ENCODE data around the gene MUC7.

The MUC7 gene

DNA sequence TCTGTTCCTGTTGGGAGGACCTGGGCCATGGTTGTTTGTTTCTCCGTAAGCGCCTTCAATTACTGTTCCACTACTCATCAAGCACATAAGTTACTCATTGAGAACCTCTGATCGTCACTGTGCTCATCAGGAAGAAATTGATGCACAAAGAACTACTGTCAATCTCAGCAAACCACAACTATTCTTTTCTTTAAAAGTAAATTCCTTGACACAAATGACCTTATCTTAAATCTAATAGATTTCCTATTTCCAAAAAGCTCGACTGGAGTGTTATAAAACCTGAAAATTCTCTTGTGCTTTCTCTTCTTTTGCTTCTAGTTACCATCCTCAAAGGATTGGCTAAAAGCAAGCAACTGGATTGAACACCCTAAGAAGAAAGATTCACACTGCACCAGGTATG lies at the start of gene MUC7:
MUC7 (plus strand) TSS at position 301 of the 400 bp plus-strand sequence. CDS start 1,825 bp downstream, outside the sequence.
- DNase-seq (ENCODE audit: low spot score): no peak
- TF ChIP-seq, protein P1, sequence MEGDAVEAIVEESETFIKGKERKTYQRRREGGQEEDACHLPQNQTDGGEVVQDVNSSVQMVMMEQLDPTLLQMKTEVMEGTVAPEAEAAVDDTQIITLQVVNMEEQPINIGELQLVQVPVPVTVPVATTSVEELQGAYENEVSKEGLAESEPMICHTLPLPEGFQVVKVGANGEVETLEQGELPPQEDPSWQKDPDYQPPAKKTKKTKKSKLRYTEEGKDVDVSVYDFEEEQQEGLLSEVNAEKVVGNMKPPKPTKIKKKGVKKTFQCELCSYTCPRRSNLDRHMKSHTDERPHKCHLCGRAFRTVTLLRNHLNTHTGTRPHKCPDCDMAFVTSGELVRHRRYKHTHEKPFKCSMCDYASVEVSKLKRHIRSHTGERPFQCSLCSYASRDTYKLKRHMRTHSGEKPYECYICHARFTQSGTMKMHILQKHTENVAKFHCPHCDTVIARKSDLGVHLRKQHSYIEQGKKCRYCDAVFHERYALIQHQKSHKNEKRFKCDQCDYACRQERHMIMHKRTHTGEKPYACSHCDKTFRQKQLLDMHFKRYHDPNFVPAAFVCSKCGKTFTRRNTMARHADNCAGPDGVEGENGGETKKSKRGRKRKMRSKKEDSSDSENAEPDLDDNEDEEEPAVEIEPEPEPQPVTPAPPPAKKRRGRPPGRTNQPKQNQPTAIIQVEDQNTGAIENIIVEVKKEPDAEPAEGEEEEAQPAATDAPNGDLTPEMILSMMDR (IDR thresholded peaks at IDR 0.05; ENCODE audit: extremely low read depth, insufficient read depth, missing control alignments): no peak
- in situ Hi-C loops (cut with MboI; ENCODE audit: low pct_unique_long_range_greater_than_20kb, low sequenced_read_pairs, unreplicated experiment): no loop called here

DNA sequence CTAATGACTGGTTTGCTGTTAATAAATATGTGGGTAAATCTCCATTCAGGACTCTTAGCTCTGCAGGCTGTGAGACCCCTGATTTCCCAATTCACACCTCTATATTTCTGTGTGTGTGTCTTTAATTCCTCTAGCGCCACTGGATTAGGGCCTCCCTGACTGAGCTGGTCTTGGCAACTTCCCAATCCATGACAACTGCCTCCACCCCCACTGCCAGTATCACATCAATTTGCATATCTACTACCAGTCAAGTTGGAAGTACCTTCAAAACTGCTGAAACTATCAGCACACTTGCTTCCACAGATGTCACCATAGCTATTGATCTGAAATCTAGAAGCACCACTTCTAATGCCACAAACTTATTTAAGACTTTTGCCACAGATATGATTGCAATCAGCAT lies 46.7 kb upstream of the MUC7 start:
- TF ChIP-seq, protein P1 (IDR thresholded peaks at IDR 0.05; ENCODE audit: extremely low read depth, insufficient read depth, missing control alignments): no peak
- in situ Hi-C loops (cut with MboI; ENCODE audit: low pct_unique_long_range_greater_than_20kb, low sequenced_read_pairs, unreplicated experiment): no loop called here
- no peak for DNase-seq (ENCODE audit: low spot score)

DNA sequence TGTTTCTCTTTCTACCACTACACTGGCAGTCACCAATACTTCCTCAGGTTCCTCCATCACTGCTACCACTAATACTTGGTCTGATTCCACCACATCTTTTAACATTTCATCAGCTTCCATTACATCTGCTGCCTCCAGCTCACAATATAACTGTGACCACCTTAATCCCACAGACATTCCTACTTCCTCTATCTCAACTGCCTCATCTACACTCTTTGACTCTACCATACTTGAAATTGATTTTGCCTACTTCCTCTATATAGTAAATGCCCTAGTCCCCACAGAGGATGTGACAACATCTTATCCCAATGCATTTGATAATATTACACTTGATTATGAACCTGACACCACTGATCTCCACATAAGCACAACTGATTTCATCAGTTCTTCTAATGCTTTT lies 45.2 kb upstream of the MUC7 start:
- no peak for DNase-seq (ENCODE audit: low spot score)
- TF ChIP-seq, protein P1 (IDR thresholded peaks at IDR 0.05; ENCODE audit: extremely low read depth, insufficient read depth, missing control alignments): no peak
- in situ Hi-C loops (cut with MboI; ENCODE audit: low pct_unique_long_range_greater_than_20kb, low sequenced_read_pairs, unreplicated experiment): no loop called here

DNA sequence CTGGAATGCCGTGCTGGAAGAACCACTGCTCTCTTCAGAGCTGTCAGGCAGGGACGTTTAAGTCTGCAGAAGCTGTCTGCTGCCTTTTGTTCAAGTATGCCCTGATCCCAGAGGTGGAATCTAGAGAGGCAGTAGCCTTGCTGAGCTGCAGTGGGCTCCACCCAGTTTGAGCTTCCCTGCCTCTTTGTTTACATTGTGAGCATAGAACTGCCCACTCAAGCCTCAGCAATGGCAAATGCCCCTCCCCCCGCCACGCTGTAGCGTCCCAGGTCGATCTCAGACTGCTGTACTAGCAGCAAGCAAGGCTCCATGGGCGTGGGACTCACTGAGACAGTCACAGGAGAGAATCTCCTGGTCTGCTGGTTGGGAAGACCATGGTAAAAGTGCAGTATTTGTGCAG lies 34.8 kb upstream of the MUC7 start:
- in situ Hi-C loops (cut with MboI; ENCODE audit: low pct_unique_long_range_greater_than_20kb, low sequenced_read_pairs, unreplicated experiment): no loop called here
- TF ChIP-seq, protein P1 (IDR thresholded peaks at IDR 0.05; ENCODE audit: extremely low read depth, insufficient read depth, missing control alignments): no peak

DNA sequence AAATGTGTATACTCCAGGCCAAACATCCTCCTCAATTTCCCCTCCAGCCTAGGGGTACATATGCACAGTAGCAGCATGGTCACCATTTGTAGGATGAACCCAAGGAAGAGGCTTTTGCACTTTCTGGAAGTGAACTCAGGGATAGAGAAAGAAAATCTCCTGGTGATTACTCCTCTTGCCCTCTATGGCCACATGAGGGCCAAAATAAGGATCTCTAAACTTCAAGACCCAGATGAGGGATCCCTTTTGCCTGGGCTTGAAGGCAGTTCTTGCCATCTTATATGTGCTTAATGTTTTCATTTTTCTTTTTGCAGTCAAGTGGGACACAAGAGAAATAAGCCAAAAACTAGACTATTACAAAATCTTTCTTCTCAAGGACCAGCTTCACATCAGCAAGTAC lies 29.5 kb upstream of the MUC7 start:
- no peak for DNase-seq (ENCODE audit: low spot score)
- TF ChIP-seq, protein P1 (IDR thresholded peaks at IDR 0.05; ENCODE audit: extremely low read depth, insufficient read depth, missing control alignments): no peak
- in situ Hi-C loops (cut with MboI; ENCODE audit: low pct_unique_long_range_greater_than_20kb, low sequenced_read_pairs, unreplicated experiment): no loop called here

More for the DNA sequence above, 34.8 kb upstream of the MUC7 start:
- no peak for DNase-seq (ENCODE audit: low spot score)

DNA sequence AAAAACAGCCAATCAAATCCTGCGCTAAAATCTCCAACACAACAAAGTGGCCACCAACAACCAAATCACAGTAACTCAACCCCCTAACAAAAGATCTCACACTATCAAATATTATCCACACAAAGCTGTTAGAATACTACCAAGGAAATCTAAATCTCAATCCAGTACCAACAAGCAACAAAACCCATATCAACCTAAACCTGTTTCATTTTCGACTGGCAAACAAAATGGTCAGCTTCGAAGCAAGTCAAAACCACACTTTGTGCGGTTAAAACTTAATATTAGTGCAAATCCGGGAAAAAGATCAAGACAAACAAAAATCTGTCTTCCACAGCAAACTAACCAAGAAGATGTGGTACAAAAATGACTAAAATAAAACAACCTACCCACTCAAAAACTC lies 28.7 kb upstream of the MUC7 start:
- in situ Hi-C loops (cut with MboI; ENCODE audit: low pct_unique_long_range_greater_than_20kb, low sequenced_read_pairs, unreplicated experiment): no loop called here
- TF ChIP-seq, protein P1 (IDR thresholded peaks at IDR 0.05; ENCODE audit: extremely low read depth, insufficient read depth, missing control alignments): no peak
- DNase-seq (ENCODE audit: low spot score): no peak

DNA sequence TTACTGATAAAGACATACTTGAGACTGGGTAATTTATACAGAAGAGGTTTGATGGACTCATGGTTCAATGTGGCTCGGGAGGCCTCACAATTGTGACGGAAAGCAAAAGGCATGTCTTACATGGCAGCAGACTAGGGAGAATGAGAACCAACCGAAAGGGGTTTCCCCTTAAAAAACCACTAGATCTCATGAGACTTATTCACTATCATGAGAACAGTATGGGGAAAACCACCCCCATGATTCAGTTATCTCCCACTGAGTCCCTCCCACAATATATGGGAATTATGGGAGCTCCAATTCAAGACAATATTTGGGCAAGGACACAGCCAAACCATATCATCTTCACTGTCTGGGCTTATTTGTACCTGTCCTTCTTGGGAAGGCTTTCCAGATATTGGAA lies 22.8 kb upstream of the MUC7 start:
- TF ChIP-seq, protein P1 (IDR thresholded peaks at IDR 0.05; ENCODE audit: extremely low read depth, insufficient read depth, missing control alignments): no peak
- DNase-seq (ENCODE audit: low spot score): no peak
- in situ Hi-C loops (cut with MboI; ENCODE audit: low pct_unique_long_range_greater_than_20kb, low sequenced_read_pairs, unreplicated experiment): no loop called here
